HL-60 (cell line): ENCODE measurements around the gene LIPC.

Source experiments
- CTCF ChIP-seq: IDR thresholded peaks from one replicate; pipeline ENCODE4 v1.5.1; 2011; ENCODE audit warnings: low read length, control low read depth, inconsistent platforms; ENCODE audit not compliant: insufficient read depth
- TF ChIP-seq, protein P1 (sequence below): IDR thresholded peaks from 2 replicates; pipeline ENCODE4 v1.6.1; 2012; ENCODE audit warnings: low read depth; ENCODE audit not compliant: insufficient replicate concordance

DNA sequence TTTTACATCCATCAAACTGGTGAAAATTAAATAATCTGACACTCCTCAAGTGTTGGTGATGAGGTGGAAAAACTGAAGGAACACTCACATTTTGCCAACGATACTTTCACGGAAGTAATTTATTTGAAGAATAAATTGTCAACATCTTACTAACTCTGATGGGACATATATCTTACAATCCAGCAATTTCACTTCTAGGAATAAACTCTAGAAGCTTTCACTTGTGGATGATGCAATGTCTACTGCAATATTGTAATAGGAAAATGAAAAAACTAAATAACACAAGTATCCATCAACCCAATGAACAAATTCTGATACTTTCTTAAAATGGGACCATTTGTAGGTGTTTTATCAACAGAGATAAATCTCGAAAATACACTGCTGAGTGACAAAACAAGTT, 16.2 kb upstream of the LIPC start:
- no peak for TF ChIP-seq CTCF
- TF ChIP-seq, protein P1, sequence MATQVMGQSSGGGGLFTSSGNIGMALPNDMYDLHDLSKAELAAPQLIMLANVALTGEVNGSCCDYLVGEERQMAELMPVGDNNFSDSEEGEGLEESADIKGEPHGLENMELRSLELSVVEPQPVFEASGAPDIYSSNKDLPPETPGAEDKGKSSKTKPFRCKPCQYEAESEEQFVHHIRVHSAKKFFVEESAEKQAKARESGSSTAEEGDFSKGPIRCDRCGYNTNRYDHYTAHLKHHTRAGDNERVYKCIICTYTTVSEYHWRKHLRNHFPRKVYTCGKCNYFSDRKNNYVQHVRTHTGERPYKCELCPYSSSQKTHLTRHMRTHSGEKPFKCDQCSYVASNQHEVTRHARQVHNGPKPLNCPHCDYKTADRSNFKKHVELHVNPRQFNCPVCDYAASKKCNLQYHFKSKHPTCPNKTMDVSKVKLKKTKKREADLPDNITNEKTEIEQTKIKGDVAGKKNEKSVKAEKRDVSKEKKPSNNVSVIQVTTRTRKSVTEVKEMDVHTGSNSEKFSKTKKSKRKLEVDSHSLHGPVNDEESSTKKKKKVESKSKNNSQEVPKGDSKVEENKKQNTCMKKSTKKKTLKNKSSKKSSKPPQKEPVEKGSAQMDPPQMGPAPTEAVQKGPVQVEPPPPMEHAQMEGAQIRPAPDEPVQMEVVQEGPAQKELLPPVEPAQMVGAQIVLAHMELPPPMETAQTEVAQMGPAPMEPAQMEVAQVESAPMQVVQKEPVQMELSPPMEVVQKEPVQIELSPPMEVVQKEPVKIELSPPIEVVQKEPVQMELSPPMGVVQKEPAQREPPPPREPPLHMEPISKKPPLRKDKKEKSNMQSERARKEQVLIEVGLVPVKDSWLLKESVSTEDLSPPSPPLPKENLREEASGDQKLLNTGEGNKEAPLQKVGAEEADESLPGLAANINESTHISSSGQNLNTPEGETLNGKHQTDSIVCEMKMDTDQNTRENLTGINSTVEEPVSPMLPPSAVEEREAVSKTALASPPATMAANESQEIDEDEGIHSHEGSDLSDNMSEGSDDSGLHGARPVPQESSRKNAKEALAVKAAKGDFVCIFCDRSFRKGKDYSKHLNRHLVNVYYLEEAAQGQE = no peak
